Esophagus muscularis mucosa (tissue), 4 donors: ENCODE measurements around the gene CD99. TPM values are rescaled to one million over a fixed set of nuclear protein-coding genes. Genes with fewer than 3 reads are reported as not detected.

Experiments used
- DNase-seq: peaks from one replicate; pipeline ENCODE4 v3.0.0-alpha.2; 2017; ENCODE audit errors: extremely low spot score
- H3K27ac ChIP-seq, 4 donors: fragments of 200-600 bp; sonication (generic); replicated peaks in 1 of 4; 1 replicate in 3 of 4; 2 replicates in 1 of 4; pipeline ENCODE4 v1.5.1; 2016 to 2019; ENCODE audit warnings: mild to moderate bottlenecking in 1 of 4
- H3K27me3 ChIP-seq, 4 donors: fragments of 200-600 bp; sonication (generic); one replicate each; pipeline versions ENCODE4 v1.5.1 to v1.6.0; 2016 to 2019
- H3K36me3 ChIP-seq, 4 donors: fragments of 200-600 bp; sonication (generic); one replicate each; pipeline ENCODE4 v1.5.1; 2016 to 2019
- H3K4me1 ChIP-seq, 4 donors: fragments of 200-600 bp; sonication (generic); one replicate each; pipeline ENCODE4 v1.5.1; 2016 to 2019
- H3K4me3 ChIP-seq, 4 donors: fragments of 200-600 bp; sonication (generic); 1 replicate in 2 of 4; 2 replicates in 2 of 4; pipeline ENCODE4 v1.5.1; 2016 to 2019; ENCODE audit warnings: mild to moderate bottlenecking in 4 of 4, moderate library complexity in 1 of 4
- H3K9me3 ChIP-seq, 4 donors: fragments of 200-600 bp; sonication (generic); 1 replicate in 3 of 4; 2 replicates in 1 of 4; pipeline ENCODE4 v1.5.1; 2016 to 2019
- EP300 ChIP-seq: sonication (generic); formaldehyde crosslinking; IDR thresholded peaks from one replicate; pipeline ENCODE4 v1.6.1; 2017; ENCODE audit warnings: antibody characterized with exemption
- POLR2A ChIP-seq: fragments of 450-650 bp; IDR thresholded peaks from one replicate; pipeline ENCODE4 v1.6.1; 2017; ENCODE audit warnings: antibody characterized with exemption, moderate library complexity, mild to moderate bottlenecking, low read depth
- POLR2AphosphoS5 ChIP-seq, 2 donors: sonication (generic); formaldehyde crosslinking; IDR thresholded peaks; one replicate each; pipeline ENCODE4 v1.6.1; 2017; ENCODE audit warnings: antibody characterized with exemption in 2 of 2
- WGBS: methylation state at CpG from one replicate; pipeline ENCODE4 v1.1.5; 2018; 5-methylcytosine and 5-hydroxymethylcytosine counted together
- intact Hi-C: fragments of 100-400 bp; cut with DNase I; formaldehyde crosslinking; loops from one replicate; pipeline ENCODE4 v1.15.1; 2023
- total RNA-seq, 4 donors: library from RNA; depleted of rRNA; stranded (reverse); fragments of >200 nt; gene quantifications; one replicate each; pipeline versions ENCODE4 v1.1.0 to v1.2.1, GENCODE V29; 2016
- TF ChIP-seq, protein P1 (sequence below), 3 experiments: fragments of 200-600 bp in 2 of 3; fragments of 450-650 bp in 1 of 3; sonication (generic) in 2 of 3; IDR thresholded peaks; one replicate each; pipeline ENCODE4 v1.5.1; 2017 to 2019; ENCODE audit warnings: antibody characterized with exemption in 3 of 3, mild to moderate bottlenecking in 2 of 3, moderate library complexity in 1 of 3

The CD99 gene
- total RNA-seq, 4 donors from 2014 or later = 311 to 469 (median 376) TPM

DNA sequence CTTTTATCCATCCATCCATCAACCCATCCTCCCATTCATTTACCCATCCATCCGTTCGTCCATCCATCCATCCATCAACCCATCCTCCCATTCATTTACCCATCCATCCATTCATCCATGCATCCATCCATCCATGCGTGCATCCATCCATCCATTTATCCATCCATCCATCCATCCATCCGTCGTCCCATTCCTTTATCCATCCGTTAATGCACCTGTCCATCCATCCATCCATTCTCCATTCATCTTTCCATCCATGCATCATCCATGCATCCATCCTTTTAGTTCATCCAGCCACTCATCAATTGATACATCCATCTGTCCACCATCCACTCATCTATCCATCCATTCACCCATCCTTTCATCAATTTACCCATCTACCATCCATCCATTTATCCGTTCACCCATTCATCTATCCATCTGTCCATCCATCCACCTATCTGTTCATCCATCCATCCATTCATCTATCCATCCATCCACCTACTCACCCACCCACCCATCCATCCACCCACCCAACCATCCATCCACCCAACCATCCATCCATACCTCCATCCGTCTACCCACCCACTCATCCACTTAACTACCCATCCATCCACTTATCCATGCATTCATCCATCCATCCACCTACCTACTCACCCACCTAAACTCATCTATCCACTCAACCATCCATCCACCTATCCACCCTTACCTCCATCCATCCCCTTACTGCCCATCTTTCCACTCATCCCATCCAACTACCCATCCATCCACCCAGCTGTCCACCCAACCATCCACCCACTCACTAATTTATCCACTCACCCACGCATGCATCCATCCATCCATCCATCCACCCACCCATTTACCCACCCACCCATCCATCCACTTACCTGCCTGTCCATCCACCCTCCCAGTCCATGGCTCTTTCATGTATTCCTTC lies 9.6 kb downstream of the CD99 start:
- TF ChIP-seq, protein P1, sequence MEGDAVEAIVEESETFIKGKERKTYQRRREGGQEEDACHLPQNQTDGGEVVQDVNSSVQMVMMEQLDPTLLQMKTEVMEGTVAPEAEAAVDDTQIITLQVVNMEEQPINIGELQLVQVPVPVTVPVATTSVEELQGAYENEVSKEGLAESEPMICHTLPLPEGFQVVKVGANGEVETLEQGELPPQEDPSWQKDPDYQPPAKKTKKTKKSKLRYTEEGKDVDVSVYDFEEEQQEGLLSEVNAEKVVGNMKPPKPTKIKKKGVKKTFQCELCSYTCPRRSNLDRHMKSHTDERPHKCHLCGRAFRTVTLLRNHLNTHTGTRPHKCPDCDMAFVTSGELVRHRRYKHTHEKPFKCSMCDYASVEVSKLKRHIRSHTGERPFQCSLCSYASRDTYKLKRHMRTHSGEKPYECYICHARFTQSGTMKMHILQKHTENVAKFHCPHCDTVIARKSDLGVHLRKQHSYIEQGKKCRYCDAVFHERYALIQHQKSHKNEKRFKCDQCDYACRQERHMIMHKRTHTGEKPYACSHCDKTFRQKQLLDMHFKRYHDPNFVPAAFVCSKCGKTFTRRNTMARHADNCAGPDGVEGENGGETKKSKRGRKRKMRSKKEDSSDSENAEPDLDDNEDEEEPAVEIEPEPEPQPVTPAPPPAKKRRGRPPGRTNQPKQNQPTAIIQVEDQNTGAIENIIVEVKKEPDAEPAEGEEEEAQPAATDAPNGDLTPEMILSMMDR (IDR thresholded peaks at IDR 0.05) = no peak
- TF ChIP-seq EP300 = no peak
- TF ChIP-seq POLR2AphosphoS5 (IDR thresholded peaks at IDR 0.05) = no peak
- TF ChIP-seq POLR2A = no peak
- WGBS = 94% methylated on average over 9 of the region's 9 CpGs
- intact Hi-C loops = loop anchor here (10.0 kb wide), 1 partner anchor 114 kb away; no protein-coding TSS in a partner anchor
- Histone ChIP-seq H3K9me3 (no peaks in the 10 kb centered on the region), H3K4me3 (no peak overlapping the region), H3K27me3 (no peaks in the 10 kb centered on the region), H3K4me1 (peaks cover 77 to 100% (median 99%) of the 10 kb centered on the region in 4 donors), H3K36me3 (peaks cover 0 to 15% (median 0%) of the 10 kb centered on the region in 4 donors), H3K27ac (peak overlapping the region in 2 of 4 donors; percentile 28 to 86)
- DNase-seq = no peak

DNA sequence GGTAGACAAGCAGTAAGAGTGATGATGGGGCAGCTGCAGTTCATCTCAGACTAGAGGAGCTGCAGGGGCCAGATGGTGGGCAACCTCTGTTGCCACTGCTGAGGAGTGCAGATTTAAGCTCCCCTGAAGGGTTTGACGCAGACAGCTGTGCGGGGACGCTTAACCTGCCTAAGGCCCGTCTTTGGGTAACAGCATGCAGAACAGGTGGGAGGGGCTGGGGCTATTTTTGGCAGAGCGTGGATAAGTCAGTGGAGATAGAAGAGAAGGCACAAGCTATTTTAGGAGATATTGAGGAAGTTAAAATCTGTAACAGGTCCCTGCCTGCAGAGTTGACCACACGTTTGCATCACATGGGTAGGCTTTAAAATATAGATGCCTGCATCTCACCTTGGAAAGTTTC lies 10.5 kb downstream of the CD99 start:
- Histone ChIP-seq H3K4me3 (no peak overlapping the region), H3K27ac (peak overlapping the region in 3 of 4 donors; percentile 32 to 86 (median 44)), H3K27me3 (no peaks in the 10 kb centered on the region), H3K36me3 (peaks cover 0 to 15% (median 0%) of the 10 kb centered on the region in 4 donors), H3K9me3 (no peaks in the 10 kb centered on the region), H3K4me1 (peaks cover 76 to 100% (median 99%) of the 10 kb centered on the region in 4 donors)
- WGBS = 54% methylated on average over 6 of the region's 6 CpGs
- TF ChIP-seq POLR2AphosphoS5 (IDR thresholded peaks at IDR 0.05) (no peak), POLR2A (no peak), EP300 (no peak)
- TF ChIP-seq, protein P1 (IDR thresholded peaks at IDR 0.05) = no peak
- no peak for DNase-seq
- intact Hi-C loops = loop anchor here (10.0 kb wide), 1 partner anchor 113 kb away; no protein-coding TSS in a partner anchor

DNA sequence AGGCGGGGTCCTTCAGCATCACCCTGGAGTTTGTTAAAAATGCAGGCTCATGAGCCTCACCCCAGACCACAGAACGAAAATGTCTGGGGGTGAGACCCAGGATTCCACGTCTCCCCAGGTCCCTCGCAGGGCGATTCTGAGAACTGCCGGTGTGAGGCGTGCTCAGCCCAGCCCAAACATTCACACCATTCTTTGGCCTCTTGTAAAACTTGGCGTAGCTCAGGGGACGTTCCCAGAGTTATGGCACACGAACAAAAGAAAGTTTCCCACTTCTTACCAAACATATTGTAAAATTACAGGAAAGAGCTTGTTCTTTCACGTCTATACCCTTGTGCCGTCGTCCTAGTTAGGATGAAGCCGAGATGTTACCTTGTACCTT lies 12.9 kb downstream of the CD99 start:
- Histone ChIP-seq H3K4me1 (peaks cover 76 to 100% (median 99%) of the 10 kb centered on the region in 4 donors), H3K9me3 (no peaks in the 10 kb centered on the region), H3K36me3 (peaks cover 0 to 12% (median 0%) of the 10 kb centered on the region in 4 donors), H3K4me3 (peak overlapping the region in 3 of 4 donors; percentile 3 to 17 (median 15)), H3K27me3 (no peaks in the 10 kb centered on the region), H3K27ac (peak overlapping the region; percentile 34 to 86 (median 58))
- TF ChIP-seq, protein P1 (IDR thresholded peaks at IDR 0.05) = peak; percentile 32 to 66 (median 40)
- TF ChIP-seq POLR2AphosphoS5 (IDR thresholded peaks at IDR 0.05) = peak; percentile 43 to 56
- peak; percentile 86 for TF ChIP-seq EP300
- TF ChIP-seq POLR2A = no peak
- intact Hi-C loops = loop anchor here (10.0 kb wide), 1 partner anchor 111 kb away; no protein-coding TSS in a partner anchor
- no peak for DNase-seq
- 51% methylated on average over 14 of the region's 14 CpGs for WGBS

DNA sequence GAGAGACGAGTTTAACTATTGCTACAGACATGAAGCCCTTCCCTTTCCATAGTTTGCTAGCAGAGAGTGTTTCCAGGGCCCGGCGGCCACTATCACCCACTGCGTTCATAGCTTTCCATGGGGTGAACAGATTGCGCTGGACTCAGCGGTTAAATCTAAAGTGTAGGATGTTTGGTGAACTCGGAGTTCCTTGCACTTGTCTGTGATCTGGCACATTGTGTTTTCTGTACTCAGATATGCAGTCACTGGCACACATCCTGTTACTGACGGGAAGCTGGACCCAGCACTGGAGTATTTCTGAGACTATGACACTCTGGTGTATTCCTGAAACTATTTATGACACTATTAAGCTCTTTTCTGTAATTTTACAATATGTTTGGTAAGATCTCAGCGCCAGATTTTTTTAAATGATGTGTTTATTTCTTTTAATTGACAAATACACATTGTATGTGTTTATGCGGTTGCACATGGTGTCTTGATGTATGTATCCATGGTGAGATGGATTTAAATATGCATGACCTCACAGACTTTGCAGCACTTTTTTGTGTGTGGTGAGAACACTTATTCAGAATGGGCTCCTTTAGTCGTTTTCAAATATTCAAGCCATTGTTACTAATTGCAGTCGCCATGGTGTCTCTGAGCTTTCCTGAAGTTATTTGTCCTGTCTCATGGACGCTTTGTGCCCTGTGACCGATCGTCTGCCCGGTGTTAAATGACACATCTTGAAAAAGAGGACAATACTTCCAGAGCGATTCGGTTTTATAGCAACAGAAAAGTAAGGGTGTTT lies 14.1 kb downstream of the CD99 start:
- Histone ChIP-seq H3K27ac (peak overlapping the region; percentile 34 to 86 (median 58)), H3K4me1 (peaks cover 85 to 100% (median 99%) of the 10 kb centered on the region in 4 donors), H3K36me3 (peaks cover 0 to 5% (median 0%) of the 10 kb centered on the region in 4 donors), H3K27me3 (no peaks in the 10 kb centered on the region), H3K4me3 (peak overlapping the region in 2 of 4 donors; percentile 3 to 12), H3K9me3 (no peaks in the 10 kb centered on the region)
- TF ChIP-seq POLR2A (no peak), POLR2AphosphoS5 (IDR thresholded peaks at IDR 0.05) (peak; percentile 60 to 71), EP300 (peak; percentile 96)
- TF ChIP-seq, protein P1 (IDR thresholded peaks at IDR 0.05) = no peak
- intact Hi-C loops = loop anchor here (10.0 kb wide), 1 partner anchor 110 kb away; no protein-coding TSS in a partner anchor
- WGBS = 70% methylated on average over 18 of the region's 18 CpGs
- DNase-seq = no peak
